ENCODE measurements around the gene RIT1. TPM values are rescaled to one million over a fixed set of nuclear protein-coding genes. Genes with fewer than 3 reads are reported as not detected.

RIT1 gene
- total and polyA plus RNA-seq, 2 of the 8 experiments (the other 6 are each of a cell fraction or from before 2014, with no cell fraction given), result 25.3 to 26.8 TPM

- TF ChIP-seq CEBPB (IDR thresholded peaks at IDR 0.05; ENCODE audit: low read depth, low read length) (no peak), E2F6 (IDR thresholded peaks at IDR 0.05) (no peak), TBP (IDR thresholded peaks at IDR 0.05; ENCODE audit: low read depth, low read length) (no peak), PHF8 (conservative IDR thresholded peaks at IDR 0.05; ENCODE audit: low read depth, low read length) (no peak)
- TF ChIP-seq, protein P1, sequence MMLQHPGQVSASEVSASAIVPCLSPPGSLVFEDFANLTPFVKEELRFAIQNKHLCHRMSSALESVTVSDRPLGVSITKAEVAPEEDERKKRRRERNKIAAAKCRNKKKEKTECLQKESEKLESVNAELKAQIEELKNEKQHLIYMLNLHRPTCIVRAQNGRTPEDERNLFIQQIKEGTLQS (IDR thresholded peaks at IDR 0.05; ENCODE audit: insufficient read depth, low read depth, low read length), result no peak
Measured at GRCh38 chr1:155933591-155934096, 22.5 kb upstream of the RIT1 start (continued).
